HG03159 (cell line): ENCODE measurements around the gene CNNM4.

Experiments used
- ATAC-seq: cut with Tn5 transposase; IDR thresholded peaks from one replicate; pipeline ENCODE4 v1.9.1; 2021; ENCODE audit warnings: mild to moderate bottlenecking, moderate library complexity; ENCODE audit not compliant: unreplicated experiment

The CNNM4 gene

DNA sequence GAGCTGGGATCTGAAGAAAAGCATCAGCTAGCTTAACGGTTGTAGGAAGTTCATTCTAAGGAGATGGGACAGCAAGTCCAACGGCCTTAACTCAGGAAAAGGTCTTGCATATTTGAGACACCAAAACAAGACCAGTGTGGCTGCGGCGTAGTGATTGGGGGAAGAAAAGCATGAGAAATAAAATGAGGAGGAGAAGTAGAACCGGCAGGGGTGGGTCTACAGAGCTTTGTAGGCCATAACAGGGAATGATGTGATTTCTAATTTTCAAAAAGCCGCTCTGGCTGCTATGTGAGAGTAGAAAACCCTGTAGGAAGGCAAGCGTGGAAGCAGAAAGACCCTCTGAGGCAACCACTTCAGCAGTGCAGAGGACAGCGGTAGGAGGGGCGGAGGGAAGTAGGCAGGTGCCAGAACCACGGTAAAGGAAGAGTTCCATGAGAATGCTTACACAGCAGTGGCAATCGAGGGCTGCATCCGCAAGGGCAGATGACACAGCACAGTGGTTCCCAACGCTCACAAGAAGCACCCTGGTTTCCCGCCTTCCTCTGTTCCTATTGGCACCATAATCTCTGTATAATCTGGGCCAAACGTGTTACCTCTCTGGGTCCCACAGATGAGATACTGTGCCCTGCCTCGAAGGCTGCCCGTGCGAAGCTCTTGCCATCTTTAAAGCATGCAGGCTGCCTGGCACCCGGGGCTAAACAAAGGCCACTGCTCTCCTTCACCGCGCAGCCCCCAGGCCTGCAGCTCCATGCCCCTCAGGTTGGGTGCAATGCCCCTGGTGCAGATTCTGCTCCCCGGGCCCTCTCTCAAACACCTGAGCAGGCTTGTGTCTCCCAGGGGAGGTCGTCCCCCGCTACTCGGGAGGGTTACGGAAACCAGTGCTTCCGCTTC, 96.3 kb downstream of the CNNM4 start:
- no peak for ATAC-seq

DNA sequence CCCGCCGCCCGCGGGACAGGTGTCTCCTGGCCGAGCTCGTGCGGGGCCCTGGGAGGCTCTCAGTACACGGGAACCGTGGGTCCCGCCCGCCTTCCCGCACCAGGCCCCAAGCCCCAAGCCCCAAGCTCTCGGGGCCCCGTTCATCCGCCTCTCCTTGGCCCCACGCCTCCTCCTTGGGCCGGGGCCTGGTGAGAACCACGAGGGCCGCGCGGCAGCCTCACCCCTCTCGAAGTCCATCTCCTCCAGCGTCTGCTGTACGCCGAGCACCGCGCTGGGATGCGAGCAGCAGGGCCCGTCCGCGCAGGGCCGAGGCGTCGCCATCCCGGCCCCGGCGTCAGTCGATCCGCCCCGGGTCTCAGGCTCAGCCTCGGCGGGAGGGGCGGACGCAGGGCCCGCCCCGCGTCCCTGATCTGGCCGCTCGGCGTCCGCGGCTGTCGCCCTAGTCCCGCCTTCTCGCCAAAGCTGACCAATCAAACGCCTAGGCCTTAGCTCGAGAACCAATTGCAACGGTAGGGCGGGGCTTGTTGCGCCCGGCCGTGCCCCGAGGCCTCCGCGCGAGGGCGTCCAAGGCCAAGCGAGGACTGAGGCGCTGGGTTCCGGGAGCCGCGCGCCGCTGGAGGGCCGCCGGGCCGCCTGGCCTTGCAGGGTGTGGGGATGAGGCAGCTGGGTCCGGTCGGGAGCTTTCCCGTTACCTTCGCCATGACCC, 97.1 kb downstream of the CNNM4 start, which contains the start of gene ANKRD39:
Gene ANKRD39, minus strand, starts transcription at position 350 of the 706 bp plus-strand sequence. Its CDS starts 29 bp downstream, at position 321.
- ATAC-seq, result peak; percentile 85

DNA sequence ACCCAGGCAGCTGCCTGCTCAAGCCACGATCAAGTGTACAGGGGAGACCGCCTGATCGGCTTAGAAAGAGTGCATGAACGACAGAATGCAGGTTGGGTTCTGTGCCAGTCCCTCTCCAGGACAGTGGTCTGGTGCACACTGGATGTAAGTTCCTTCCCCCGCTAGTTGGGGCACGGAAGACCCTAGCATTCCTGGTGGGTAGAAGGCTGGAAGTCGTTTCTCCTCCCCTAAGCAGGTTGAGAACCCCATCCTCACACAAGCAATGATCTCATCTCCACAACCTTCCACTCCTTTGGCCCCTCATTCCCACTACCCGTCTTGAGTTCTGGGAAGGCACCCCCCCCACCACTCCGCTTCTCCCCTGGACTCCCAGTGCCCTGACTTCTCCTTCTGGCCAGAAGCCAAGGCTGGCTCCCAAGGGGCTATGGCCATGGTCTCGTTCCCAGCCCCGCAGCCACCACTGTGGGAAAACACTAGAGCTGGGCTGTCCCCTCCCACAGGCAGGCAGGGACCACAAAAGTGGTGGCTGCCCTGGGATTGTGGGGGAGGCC, 98.5 kb downstream of the CNNM4 start:
- no peak for ATAC-seq

DNA sequence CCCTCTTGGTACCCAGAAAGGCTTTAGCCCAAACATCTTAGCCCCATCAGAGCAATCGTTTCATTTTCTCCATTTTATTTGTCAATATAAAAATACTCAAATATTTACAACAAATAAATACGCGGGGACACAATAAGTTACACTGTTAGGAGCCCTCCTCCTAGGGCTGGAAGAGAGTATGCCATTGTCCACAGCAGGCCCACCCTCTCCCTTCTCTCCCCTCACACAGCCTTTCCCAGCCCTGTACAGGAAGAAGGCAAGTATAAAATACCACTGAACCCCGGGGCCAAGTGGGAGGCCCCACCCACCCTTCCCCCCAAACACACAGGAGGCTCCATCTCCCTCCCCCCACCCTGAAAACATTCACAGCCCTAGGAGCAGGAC, 99.0 kb downstream of the CNNM4 start:
- no peak for ATAC-seq

DNA sequence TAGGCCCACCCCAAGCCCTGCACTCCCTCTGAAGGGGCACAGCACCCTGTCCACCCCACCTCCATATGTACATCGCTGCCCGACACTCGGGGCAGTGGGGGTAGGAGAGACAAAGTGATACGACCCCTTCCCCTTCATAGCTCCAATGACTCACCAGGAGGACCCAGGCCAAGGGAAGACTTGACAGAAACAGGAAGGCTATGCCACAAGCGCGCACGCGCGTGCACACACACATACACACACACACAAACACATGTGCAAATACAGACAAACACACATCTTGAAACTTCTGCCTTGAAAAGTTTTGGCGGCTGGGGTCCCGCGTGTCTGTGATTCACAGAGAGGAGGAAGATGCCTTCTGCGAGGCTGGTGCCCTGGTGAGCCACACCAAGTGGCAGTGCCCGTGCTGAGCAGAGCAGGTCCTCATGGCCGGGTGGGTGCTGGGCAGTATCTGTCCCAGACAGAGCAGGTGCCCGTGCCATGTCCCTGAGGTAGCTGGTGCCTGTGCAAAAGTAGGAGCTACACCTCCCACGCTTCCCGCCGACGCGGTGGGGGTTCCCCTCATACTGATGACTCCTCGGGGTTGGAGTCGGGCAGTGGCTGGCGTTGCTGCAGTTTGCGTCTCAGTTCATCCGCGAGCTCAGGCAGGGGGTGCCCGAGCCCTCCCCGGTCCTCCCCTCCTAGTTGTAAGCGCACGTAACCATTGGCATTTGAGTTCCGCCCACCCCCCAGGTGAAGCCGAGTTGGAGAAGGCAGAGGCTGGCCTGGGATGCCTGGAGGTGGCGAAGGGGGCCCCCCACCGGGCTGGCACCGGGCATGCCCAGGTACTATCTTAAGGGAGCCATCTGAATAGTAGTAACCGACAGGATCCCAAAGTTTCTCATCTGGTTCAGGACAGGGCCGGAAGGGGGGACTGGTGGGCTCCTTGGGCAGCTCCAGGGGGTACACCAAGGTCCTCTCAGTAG, 99.6 kb downstream of the CNNM4 start:
- no peak for ATAC-seq

DNA sequence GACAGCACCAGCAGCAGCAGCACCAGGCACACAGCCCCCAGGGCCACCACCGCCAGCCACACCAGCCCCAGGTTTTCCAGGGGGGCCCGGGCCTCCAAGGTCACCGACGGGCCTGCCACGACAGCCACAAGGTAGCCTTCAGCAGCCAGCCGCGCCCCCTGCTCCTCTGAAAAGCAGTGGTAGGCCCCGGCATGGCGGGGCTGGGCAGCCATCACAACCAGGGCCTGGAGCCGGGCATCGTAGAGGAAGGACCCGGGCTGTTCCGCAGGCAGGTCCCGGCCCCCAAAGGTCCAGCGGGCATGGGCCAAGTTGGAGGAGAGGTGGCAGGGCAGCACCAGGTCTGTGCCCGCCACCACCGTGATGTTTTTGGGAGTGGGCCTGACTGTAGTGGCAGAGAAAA, 100.4 kb downstream of the CNNM4 start:
- no peak for ATAC-seq
